Measurements from ENCODE around the gene BCL2L2.
"Not testable (repeated sequence)": the region's sequence is repeated elsewhere in the genome, so short reads cannot be mapped to it uniquely, and the experiment has no call there.

Gene BCL2L2, protein sequence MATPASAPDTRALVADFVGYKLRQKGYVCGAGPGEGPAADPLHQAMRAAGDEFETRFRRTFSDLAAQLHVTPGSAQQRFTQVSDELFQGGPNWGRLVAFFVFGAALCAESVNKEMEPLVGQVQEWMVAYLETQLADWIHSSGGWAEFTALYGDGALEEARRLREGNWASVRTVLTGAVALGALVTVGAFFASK

GRCh38 chr14:23306412-23307145, at the start of gene BCL2L2:
Gene BCL2L2 (plus strand): TSS chr14:23306833. CDS start chr14:23307768, 935 bp downstream.
- DNase-seq (ENCODE audit: low spot score) = peak; percentile 83

DNA sequence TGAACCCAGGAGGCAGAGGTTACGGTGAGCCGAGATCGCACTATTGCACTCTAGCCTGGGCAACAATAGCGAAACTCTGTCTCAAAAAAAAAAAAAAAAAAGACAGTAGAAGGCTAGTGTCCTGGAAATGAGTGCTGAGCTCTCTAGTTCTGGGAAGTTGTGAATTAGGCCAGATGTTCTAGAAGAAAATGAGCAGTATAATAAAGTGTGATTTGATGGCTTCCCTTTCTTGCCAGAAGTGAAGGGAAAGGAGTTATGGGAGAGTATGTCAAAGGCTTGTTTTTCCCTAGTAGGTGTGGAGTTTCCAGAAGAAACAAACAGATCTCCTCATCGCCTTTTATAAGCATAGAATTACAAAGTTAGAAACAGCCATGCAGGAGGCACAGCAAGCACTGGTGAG, 48.4 kb upstream of the BCL2L2 start:
- no peak for DNase-seq (ENCODE audit: low spot score)

DNA sequence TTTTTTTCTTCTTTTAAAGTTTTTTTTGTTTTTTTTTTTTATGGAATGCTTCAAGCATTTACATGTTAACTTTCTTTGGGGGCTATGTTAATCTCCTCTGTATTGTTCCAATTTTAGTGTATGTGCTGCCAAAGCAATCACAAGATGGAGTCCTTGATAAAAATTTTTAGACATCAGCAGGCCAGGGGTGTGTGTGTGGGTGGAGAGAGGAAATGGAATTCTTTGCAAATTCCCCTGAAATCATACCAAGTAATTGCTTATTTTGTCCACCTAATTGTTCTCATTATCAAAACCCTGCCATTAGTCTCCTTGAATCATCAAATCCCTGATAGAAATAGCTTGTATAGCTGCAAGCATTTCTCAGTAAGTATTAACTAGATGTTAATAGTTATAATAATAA, 47.2 kb upstream of the BCL2L2 start:
- DNase-seq (ENCODE audit: low spot score) = no peak

GRCh38 chr14:23260849-23261248, 45.8 kb upstream of the BCL2L2 start:
- not testable (repeated sequence) for DNase-seq (ENCODE audit: low spot score)

GRCh38 chr14:23269193-23269592, 37.4 kb upstream of the BCL2L2 start:
- DNase-seq (ENCODE audit: low spot score) = no peak

DNA sequence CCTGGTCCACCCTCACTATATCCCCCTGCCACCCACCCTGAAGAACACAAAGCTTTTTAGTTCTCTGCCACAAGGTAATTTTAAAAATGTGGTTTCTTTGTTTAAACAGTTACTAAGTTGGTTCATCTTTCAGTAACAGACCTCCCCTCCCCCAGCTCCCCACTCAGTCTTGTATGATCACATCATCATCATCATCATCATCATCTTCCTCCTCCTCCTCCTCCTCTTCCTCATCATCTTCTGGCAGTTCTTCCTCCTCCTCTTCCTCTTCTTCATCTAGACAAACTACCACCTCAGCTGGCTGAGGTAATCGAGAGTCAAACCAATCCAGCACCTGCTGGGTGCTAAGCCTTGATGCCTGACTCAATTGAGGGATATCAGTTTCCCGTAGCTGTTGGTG, 31.2 kb upstream of the BCL2L2 start:
- no peak for DNase-seq (ENCODE audit: low spot score)

DNA sequence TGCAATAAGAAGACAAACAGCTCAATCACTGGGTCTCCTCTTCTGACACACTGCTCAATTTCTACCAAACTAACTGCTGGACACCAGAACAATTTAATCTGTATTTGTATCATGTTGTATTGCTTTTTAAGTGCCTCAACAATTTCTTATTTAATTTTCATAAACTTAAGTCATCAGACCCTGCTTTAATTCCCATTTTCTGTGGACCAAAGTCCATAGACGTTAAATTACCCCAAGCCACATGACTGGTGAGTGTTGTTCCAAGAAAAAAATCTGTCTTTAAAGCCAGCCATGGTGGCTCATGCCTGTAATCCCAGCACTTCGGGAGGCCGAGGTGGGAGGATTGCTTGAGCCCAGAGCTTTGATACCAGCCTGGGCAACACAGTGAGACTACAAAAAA, 29.4 kb upstream of the BCL2L2 start:
- DNase-seq (ENCODE audit: low spot score) = no peak

DNA sequence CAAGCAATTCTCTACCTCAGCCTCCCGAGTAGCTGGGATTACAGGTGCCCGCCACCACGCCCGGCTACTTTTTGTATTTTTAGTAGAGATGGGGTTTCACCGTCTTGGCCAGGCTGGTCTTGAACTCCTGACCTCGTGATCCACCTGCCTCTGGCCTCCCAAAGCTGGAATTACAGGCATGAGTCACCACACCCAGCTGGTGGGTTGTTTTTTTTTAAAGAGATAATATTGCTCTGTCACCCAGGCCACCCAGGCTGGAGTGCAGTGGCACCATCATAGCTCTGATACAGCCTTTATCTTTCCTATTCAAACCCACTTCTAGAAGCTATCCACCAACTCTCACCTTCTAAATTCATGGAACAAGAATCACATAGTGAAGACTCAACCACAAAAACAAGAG, 28.7 kb upstream of the BCL2L2 start:
- DNase-seq (ENCODE audit: low spot score) = not testable (repeated sequence)

- no peak for DNase-seq (ENCODE audit: low spot score)
Measured at GRCh38 chr14:23281247-23281646, 25.4 kb upstream of the BCL2L2 start.

DNA sequence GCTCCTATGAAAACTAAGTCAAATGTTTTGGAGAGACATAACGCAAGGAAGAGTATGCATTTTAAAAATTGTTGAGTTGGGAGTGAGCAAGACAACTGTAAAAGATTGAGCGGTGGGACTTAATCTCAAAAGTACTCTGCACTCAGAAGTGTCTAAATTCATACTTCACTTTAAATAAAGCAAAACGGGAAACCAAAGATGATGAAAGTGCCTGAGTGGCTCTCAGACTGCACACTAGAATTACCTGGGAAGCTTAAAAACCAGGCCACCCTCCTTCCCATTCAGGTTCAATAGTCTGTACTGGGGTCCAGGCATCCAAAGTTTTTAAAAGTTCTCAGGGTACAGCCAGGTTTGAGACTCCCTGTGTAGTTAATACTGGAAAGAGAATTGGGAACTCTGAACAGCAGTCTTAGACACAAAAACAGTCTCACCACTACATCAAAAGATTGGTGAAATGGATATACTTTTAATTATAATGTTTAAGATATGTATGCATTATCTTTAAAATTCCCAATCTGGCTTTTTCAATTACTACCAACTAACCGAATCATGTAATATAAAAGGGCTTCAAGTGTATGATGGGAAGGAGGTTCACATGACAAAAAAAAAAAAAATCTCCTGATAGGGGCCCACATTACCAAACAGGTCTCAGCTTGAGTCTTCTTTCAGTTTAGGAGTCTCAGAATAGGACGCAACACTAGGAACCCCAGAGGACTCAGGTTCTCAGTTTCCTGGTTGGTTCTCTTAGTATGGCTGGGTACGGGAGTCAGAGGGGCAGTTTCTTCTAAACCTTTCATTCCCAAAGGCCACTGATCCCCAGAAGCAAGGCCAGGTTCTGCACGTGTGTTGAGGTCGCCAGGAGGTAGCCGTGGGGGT, 21.7 kb upstream of the BCL2L2 start:
- no peak for DNase-seq (ENCODE audit: low spot score)

- no peak for DNase-seq (ENCODE audit: low spot score)
Measured at GRCh38 chr14:23285530-23286019, 21.1 kb upstream of the BCL2L2 start.

DNA sequence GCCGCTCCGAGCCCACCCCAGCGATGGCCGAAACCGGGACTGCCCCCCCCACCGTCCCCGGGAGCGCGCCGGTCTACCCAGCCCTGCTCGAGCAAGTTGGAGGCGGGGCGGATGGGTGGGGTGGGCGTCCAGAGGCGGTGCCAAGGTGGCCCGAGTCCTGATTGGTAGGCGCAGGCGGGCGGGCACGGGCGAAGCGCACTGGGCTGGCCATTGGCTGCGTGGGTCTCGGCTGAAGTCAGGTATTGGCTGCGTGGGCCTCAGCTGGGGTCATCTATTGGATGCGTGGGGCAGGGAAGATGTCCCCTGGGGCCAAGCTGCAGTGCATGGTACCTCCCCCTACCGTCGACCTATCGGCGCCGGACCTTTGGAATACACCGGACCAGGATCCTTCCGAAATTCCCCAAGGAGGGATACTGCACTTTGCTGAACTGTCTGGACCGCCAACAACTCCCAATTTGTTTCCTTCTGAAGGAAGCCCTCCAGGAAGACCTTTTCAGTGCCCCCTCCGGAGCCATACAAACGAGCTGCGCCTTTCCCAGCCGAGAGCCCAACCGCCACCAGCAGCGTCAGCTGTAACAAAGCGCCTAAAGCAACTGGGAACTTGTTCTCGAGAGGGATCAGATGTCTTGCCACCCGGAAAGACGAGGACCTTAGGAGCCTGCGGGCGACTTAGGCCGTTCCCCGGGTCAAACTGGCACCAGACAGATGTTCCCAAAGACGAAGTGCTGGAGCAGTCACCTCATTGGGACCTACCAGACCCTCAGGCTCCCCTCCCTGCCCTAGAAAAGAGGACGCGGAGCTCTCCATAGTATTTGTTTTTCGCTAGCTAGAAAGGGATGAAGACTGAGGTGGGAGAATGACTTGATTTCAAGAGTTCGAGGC, 20.4 kb upstream of the BCL2L2 start, which contains the start of gene HOMEZ:
Gene HOMEZ (minus strand): TSS at position 113 of the 882 bp plus-strand sequence. CDS start 180 bp downstream, outside the sequence.
- DNase-seq (ENCODE audit: low spot score) = peak; percentile 97

DNA sequence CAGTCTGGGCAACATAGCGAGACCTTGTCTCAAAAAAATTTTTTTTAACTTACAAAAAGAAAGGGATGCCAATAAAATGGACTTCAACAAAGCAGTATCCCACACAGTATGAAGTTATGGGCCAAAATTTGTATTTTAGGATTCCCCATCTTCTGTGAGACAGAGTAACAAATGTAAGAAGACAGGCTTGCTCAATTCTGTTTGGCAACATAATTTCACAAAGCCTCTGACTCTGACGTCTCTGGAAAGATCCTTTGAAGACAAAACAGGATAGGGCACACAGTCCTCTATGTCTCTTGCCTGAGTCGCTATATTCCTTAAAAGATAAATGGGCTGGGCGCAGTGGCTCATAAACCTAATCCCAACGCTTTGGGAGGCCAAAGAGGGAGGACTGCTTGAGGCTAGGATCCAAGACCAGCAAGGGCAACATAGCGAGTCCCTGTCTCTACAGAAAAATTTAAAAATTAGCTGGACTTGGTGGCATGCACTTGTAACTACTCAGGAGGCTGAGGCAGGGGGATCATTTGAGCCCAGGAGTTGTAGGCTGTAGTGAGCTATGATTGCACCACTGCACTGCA, 19.6 kb upstream of the BCL2L2 start:
- no peak for DNase-seq (ENCODE audit: low spot score)

- peak; percentile 23 for DNase-seq (ENCODE audit: low spot score)
Measured at GRCh38 chr14:23294734-23295561, 11.7 kb upstream of the BCL2L2 start.

GRCh38 chr14:23296012-23296777, 10.4 kb upstream of the BCL2L2 start:
- DNase-seq (ENCODE audit: low spot score) = no peak

DNA sequence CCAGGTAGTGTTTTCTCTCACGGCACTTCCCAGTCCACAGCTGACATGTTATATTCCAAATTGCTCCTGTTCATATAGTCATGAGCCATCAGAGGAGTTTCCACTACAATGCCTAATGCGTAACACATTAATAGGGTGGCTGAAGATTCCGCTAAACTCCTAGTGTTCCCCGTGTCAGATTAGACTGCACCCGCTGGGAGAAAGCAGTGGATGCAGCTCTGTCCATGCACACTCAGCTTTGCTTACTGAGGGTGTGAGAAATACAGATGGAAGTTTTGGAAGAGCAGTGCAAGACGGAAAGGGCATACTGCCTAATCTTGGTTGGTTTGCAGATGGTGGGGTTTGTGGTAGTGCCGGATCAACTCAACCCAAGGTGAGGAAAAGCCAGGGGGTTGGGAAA, 9.5 kb upstream of the BCL2L2 start:
- no peak for DNase-seq (ENCODE audit: low spot score)

DNA sequence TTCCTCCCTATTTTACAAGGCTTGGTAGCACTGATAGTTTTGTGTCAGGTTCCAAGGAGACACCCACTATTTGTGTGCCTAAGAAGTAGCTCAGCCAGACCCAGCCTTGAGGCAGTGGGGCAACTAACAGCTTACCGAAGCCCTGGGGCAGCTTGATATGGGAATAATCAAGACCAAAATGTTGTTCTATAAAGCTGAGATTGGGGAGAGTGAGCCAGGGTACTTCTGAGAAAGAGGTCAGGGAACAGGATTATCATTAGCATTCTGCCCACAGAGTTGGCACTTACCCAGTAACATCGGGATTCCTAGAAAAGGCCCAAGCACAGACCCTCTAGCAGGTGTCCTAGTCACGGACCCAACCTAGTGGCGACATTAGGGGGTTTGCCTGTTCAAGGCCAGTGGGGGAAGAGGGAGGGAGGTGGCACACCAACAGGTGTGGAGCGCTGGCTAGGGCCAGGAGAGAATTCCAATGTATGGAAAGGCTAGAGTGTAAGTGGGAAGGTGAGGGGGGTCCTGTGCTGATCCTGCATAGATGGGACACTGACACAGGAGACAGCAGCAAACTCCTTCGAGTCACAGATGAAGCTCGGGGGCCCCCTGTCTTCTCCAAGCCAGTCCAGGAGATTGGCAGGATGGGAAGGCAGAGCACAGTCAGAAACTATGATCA, 8.9 kb upstream of the BCL2L2 start:
- no peak for DNase-seq (ENCODE audit: low spot score)

DNA sequence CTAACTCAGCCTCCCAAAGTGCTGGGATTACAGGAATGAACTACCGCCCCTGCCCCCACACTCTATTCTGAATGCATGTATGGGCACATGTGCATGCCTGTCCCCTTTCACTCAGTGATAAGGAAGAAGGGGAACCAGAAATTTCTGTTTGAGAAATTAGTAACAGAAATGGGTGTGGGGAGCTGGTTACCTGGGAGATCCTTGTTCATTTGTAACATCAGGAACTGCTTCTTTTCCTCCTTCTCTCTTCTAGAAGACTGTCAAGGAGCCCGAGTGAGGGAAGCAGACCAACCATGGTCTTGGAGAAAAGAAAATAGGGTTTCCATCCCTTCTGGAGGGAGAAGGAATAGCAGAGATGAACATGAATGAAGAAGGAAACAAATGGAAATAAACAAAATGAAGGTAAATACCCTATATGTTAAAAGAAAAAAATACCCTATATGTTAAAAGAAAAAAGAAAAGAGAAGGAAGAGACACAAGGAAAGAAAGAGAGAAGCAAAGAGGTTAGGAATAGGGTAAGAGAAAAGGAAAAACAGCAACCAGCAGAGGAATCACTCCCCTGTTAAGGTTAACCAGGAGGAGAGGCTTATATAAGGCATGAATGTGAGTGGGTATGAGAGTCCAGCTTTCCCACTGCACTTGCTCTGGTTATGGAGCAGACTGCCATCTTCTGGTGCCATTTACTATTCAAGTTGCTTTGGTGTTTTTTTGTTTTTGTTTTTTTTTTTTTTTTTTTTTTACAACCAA, 7.2 kb upstream of the BCL2L2 start:
- no peak for DNase-seq (ENCODE audit: low spot score)

All from iPS-NIHi11 (cell line).